Activated CD4-positive, alpha-beta T cell treated with anti-CD3 and anti-CD28 coated beads, Interleukin-2, amount 10 ng/mL, durations not matched to agents 24 days and 14 days (primary cell): ENCODE data around the gene MAP4K5. TPM values are rescaled to one million over a fixed set of nuclear protein-coding genes. Genes with fewer than 3 reads are reported as not detected.
"Not testable (repeated sequence)": the region's sequence is repeated elsewhere in the genome, so short reads cannot be mapped to it uniquely, and the experiment has no call there.

ENCODE experiments used
- DNase-seq: peaks from one replicate; pipeline ENCODE4 v3.0.0; 2022
- H3K27ac Mint-ChIP-seq: one replicate; pipeline ENCODE4 v1.8.0; 2022; ENCODE audit warnings: mild to moderate bottlenecking, mixed read lengths
- H3K27me3 Mint-ChIP-seq: one replicate; pipeline ENCODE4 v1.8.0; 2022; ENCODE audit warnings: mixed read lengths
- H3K36me3 Mint-ChIP-seq: one replicate; pipeline ENCODE4 v1.8.0; 2022; ENCODE audit warnings: low read depth, mild to moderate bottlenecking, mixed read lengths
- H3K4me1 Mint-ChIP-seq: one replicate; pipeline ENCODE4 v1.8.0; 2021; ENCODE audit warnings: mixed read lengths
- H3K4me3 Mint-ChIP-seq: one replicate; pipeline ENCODE4 v1.8.0; 2022; ENCODE audit warnings: mild to moderate bottlenecking, moderate library complexity, mixed read lengths
- H3K9me3 Mint-ChIP-seq: one replicate; pipeline ENCODE4 v1.8.0; 2021; ENCODE audit warnings: mixed read lengths
- intact Hi-C: fragments of 100-400 bp; cut with micrococcal nuclease; formaldehyde crosslinking; loops from one replicate; pipeline ENCODE4 v1.15.1; 2023
- total RNA-seq: library from RNA; stranded (reverse); gene quantifications from 2 replicates; pipeline ENCODE4 v1.2.3, GENCODE V29; 2022

MAP4K5 gene
- 24.3 and 24.6 TPM in 2 replicates for total RNA-seq

- peak; percentile 96 for DNase-seq
- peaks cover 12% of the 10 kb centered on the region for H3K36me3 Mint-ChIP-seq
- H3K4me3 Mint-ChIP-seq = peak within 1 kb of the TSS; percentile 89
- H3K4me1 Mint-ChIP-seq = peaks cover 38% of the 10 kb centered on the region
- intact Hi-C loops = loop anchor here (1.0 to 5.0 kb wide), 7 partner anchors 188 to 945 kb away; partner anchors contain the start of genes KLHDC2, RPS29 and VCPKMT
- H3K27me3 Mint-ChIP-seq = peaks cover 17% of the 10 kb centered on the region
- H3K27ac Mint-ChIP-seq = peak within 1 kb of the TSS; percentile 75
- no peaks in the 10 kb centered on the region for H3K9me3 Mint-ChIP-seq
Measured at GRCh38 chr14:50532502-50533240, at the start of gene MAP4K5. MAP4K5 (minus strand) TSS chr14:50532569; CDS start chr14:50532049, 520 bp downstream.

- Mint-ChIP-seq H3K4me1 (no peaks in the 10 kb centered on the region), H3K4me3 (no peak overlapping the region), H3K36me3 (no peaks in the 10 kb centered on the region), H3K27me3 (peaks cover 26% of the 10 kb centered on the region), H3K27ac (no peak overlapping the region), H3K9me3 (no peaks in the 10 kb centered on the region)
- intact Hi-C loops = no loop called here
- no peak for DNase-seq
Measured at GRCh38 chr14:50578433-50578832, 46.1 kb upstream of the MAP4K5 start.

- Mint-ChIP-seq H3K4me3 (no peak overlapping the region), H3K4me1 (no peaks in the 10 kb centered on the region), H3K9me3 (no peaks in the 10 kb centered on the region), H3K27me3 (peaks cover 25% of the 10 kb centered on the region), H3K27ac (no peak overlapping the region), H3K36me3 (no peaks in the 10 kb centered on the region)
- intact Hi-C loops = no loop called here
- DNase-seq = no peak
Measured at GRCh38 chr14:50577982-50578381, 45.6 kb upstream of the MAP4K5 start.

- Mint-ChIP-seq H3K9me3 (peaks cover under 1% of the 10 kb centered on the region), H3K4me3 (no peak overlapping the region), H3K36me3 (no peaks in the 10 kb centered on the region), H3K27me3 (peaks cover 28% of the 10 kb centered on the region), H3K27ac (no peak overlapping the region), H3K4me1 (no peaks in the 10 kb centered on the region)
- DNase-seq = no peak
- intact Hi-C loops = no loop called here
Measured at GRCh38 chr14:50575769-50576168, 43.4 kb upstream of the MAP4K5 start.

- no peak overlapping the region for H3K27ac Mint-ChIP-seq
- DNase-seq = no peak
- no peak overlapping the region for H3K4me3 Mint-ChIP-seq
- H3K36me3 Mint-ChIP-seq = peaks cover 2% of the 10 kb centered on the region
- peaks cover 24% of the 10 kb centered on the region for H3K27me3 Mint-ChIP-seq
- intact Hi-C loops = no loop called here
- no peaks in the 10 kb centered on the region for H3K4me1 Mint-ChIP-seq
- H3K9me3 Mint-ChIP-seq = peaks cover 10% of the 10 kb centered on the region
Measured at GRCh38 chr14:50573862-50574261, 41.5 kb upstream of the MAP4K5 start.

- no peaks in the 10 kb centered on the region for H3K4me1 Mint-ChIP-seq
- no peak overlapping the region for H3K4me3 Mint-ChIP-seq
- DNase-seq = no peak
- peaks cover 19% of the 10 kb centered on the region for H3K27me3 Mint-ChIP-seq
- H3K27ac Mint-ChIP-seq = no peak overlapping the region
- intact Hi-C loops = no loop called here
- peaks cover 10% of the 10 kb centered on the region for H3K9me3 Mint-ChIP-seq
- peaks cover 2% of the 10 kb centered on the region for H3K36me3 Mint-ChIP-seq
Measured at GRCh38 chr14:50569714-50570274, 37.4 kb upstream of the MAP4K5 start.

- Mint-ChIP-seq H3K27me3 (peaks cover 47% of the 10 kb centered on the region), H3K4me3 (no peak overlapping the region), H3K27ac (no peak overlapping the region), H3K4me1 (peaks cover 18% of the 10 kb centered on the region), H3K36me3 (no peaks in the 10 kb centered on the region), H3K9me3 (no peaks in the 10 kb centered on the region)
- intact Hi-C loops = no loop called here
- no peak for DNase-seq
Measured at GRCh38 chr14:50562841-50563240, 30.5 kb upstream of the MAP4K5 start.

- intact Hi-C loops = no loop called here
- peak; percentile 83 for DNase-seq
- Mint-ChIP-seq H3K27ac (peak overlapping the region; percentile 5), H3K36me3 (no peaks in the 10 kb centered on the region), H3K27me3 (peaks cover 59% of the 10 kb centered on the region), H3K4me1 (peaks cover 18% of the 10 kb centered on the region), H3K9me3 (no peaks in the 10 kb centered on the region), H3K4me3 (peak overlapping the region; percentile 77)
Measured at GRCh38 chr14:50560931-50561285, 28.5 kb upstream of the MAP4K5 start.

GRCh38 chr14:50559990-50560930, 27.9 kb upstream of the MAP4K5 start, which contains the start of gene ATL1:
ATL1 (plus strand) TSS chr14:50560145; CDS start chr14:50560266, 121 bp downstream.
- intact Hi-C loops = no loop called here
- Mint-ChIP-seq H3K27ac (peak within 1 kb of the TSS; percentile 30), H3K27me3 (peaks cover 63% of the 10 kb centered on the region), H3K9me3 (no peaks in the 10 kb centered on the region), H3K36me3 (no peaks in the 10 kb centered on the region), H3K4me3 (peak within 1 kb of the TSS; percentile 77), H3K4me1 (peaks cover 18% of the 10 kb centered on the region)
- DNase-seq = peak; percentile 83

GRCh38 chr14:50552796-50553195, 20.4 kb upstream of the MAP4K5 start:
- H3K27me3 Mint-ChIP-seq = peaks cover 50% of the 10 kb centered on the region
- DNase-seq = peak; percentile 60
- H3K27ac Mint-ChIP-seq, H3K4me3 Mint-ChIP-seq, intact Hi-C loops, H3K36me3 Mint-ChIP-seq, H3K9me3 Mint-ChIP-seq: not testable (repeated sequence)
- peaks cover 11% of the 10 kb centered on the region for H3K4me1 Mint-ChIP-seq

- Mint-ChIP-seq H3K27ac (no peak overlapping the region), H3K36me3 (no peaks in the 10 kb centered on the region), H3K4me3 (no peak overlapping the region), H3K4me1 (peaks cover 11% of the 10 kb centered on the region), H3K27me3 (peaks cover 41% of the 10 kb centered on the region), H3K9me3 (peaks cover 6% of the 10 kb centered on the region)
- peak; percentile 34 for DNase-seq
- intact Hi-C loops = no loop called here
Measured at GRCh38 chr14:50551877-50552276, 19.5 kb upstream of the MAP4K5 start.

- Mint-ChIP-seq H3K36me3 (no peaks in the 10 kb centered on the region), H3K27ac (no peak overlapping the region), H3K27me3 (peaks cover 34% of the 10 kb centered on the region), H3K4me1 (peaks cover 11% of the 10 kb centered on the region), H3K9me3 (peaks cover 6% of the 10 kb centered on the region), H3K4me3 (no peak overlapping the region)
- peak; percentile 17 for DNase-seq
- intact Hi-C loops = no loop called here
Measured at GRCh38 chr14:50550294-50550693, 17.9 kb upstream of the MAP4K5 start.

- no peak overlapping the region for H3K4me3 Mint-ChIP-seq
- peaks cover 8% of the 10 kb centered on the region for H3K4me1 Mint-ChIP-seq
- peaks cover 6% of the 10 kb centered on the region for H3K27me3 Mint-ChIP-seq
- no peaks in the 10 kb centered on the region for H3K36me3 Mint-ChIP-seq
- intact Hi-C loops = no loop called here
- no peak overlapping the region for H3K27ac Mint-ChIP-seq
- DNase-seq = no peak
- H3K9me3 Mint-ChIP-seq = peaks cover under 1% of the 10 kb centered on the region
Measured at GRCh38 chr14:50545618-50546017, 13.2 kb upstream of the MAP4K5 start.
